Esophagus squamous epithelium (tissue), 4 donors: ENCODE measurements around the gene ANP32B.

ENCODE experiments used
- CTCF ChIP-seq, 6 experiments: fragments of 450-650 bp in 4 of 6; fragments of 200-600 bp in 2 of 6; sonication (generic) in 2 of 6; IDR thresholded peaks; one replicate each; pipeline ENCODE4 v1.5.1; 2016 to 2019; ENCODE audit warnings: antibody characterized with exemption in 6 of 6, mild to moderate bottlenecking in 4 of 6, moderate library complexity in 4 of 6
- POLR2A ChIP-seq, 4 donors: fragments of 450-650 bp; IDR thresholded peaks; one replicate each; pipeline ENCODE4 v1.6.1; 2017; ENCODE audit warnings: antibody characterized with exemption in 4 of 4, mild to moderate bottlenecking in 4 of 4, moderate library complexity in 3 of 4

- TF ChIP-seq POLR2A (IDR thresholded peaks at IDR 0.05), result no peak
- TF ChIP-seq CTCF (IDR thresholded peaks at IDR 0.05), result no peak
Observed at GRCh38 chr9:98009437-98009836, 26.3 kb downstream of the ANP32B start.
